Loucy (cell line): Measurements from ENCODE around the gene MYMX.

ENCODE experiments used
- CTCF ChIP-seq: fragments of 200-600 bp; sonication (generic); conservative IDR thresholded peaks from 2 replicates; pipeline ENCODE4 v1.5.1; 2014; ENCODE audit warnings: mild to moderate bottlenecking, antibody characterized with exemption, low read length
- EZH2phosphoT487 ChIP-seq: fragments of 200-600 bp; IDR thresholded peaks from 2 replicates; pipeline ENCODE4 v1.6.1; 2018; ENCODE audit warnings: antibody characterized with exemption, mild to moderate bottlenecking, moderate library complexity, borderline replicate concordance

DNA sequence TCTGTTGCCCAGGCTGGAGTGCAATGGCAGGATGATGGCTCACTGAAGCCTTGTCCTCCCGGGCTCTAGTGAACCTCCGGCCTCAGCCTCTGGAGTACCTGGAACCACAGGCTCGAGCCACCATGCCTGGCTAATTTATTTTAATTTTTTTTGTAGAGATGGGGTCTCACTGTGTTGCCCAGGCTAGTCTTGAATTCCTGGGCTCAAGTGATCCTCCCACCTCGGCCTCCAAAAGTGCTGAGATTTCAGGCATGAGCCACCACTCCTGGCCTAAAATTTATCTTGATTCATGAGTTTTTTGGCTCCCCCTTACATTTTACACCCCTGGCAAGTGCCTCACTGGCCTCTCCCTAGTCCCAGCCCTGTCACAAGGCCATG is 4.2 kb downstream of the MYMX start:
- TF ChIP-seq EZH2phosphoT487: no peak
- no peak for TF ChIP-seq CTCF
